ENCODE results near the gene TSKS.
"Not testable (repeated sequence)": the region's sequence is repeated elsewhere in the genome, so short reads cannot be mapped to it uniquely, and the experiment has no call there.

TSKS gene

DNA sequence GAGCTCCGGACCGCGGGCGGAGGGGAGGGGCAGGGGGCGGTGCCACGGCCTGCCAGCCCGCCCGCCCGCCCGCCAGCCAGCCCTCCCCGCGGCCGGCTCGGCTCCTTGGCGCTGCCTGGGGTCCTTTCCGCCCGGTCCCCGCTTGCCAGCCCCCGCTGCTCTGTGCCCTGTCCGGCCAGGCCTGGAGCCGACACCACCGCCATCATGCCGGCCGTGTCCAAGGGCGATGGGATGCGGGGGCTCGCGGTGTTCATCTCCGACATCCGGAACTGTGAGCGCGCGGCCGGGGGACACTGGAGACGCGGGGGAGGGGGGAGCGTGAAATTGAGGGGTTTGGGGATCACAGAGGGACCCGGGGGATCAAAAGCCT is 3.8 kb upstream of the TSKS start, which contains the start of gene AP2A1:
TSS of gene AP2A1 (plus strand) at position 72 of the 370 bp plus-strand sequence. CDS start at position 205, 133 bp downstream.
- no peak for DNase-seq (ENCODE audit: low read depth in 3 of 3)

DNA sequence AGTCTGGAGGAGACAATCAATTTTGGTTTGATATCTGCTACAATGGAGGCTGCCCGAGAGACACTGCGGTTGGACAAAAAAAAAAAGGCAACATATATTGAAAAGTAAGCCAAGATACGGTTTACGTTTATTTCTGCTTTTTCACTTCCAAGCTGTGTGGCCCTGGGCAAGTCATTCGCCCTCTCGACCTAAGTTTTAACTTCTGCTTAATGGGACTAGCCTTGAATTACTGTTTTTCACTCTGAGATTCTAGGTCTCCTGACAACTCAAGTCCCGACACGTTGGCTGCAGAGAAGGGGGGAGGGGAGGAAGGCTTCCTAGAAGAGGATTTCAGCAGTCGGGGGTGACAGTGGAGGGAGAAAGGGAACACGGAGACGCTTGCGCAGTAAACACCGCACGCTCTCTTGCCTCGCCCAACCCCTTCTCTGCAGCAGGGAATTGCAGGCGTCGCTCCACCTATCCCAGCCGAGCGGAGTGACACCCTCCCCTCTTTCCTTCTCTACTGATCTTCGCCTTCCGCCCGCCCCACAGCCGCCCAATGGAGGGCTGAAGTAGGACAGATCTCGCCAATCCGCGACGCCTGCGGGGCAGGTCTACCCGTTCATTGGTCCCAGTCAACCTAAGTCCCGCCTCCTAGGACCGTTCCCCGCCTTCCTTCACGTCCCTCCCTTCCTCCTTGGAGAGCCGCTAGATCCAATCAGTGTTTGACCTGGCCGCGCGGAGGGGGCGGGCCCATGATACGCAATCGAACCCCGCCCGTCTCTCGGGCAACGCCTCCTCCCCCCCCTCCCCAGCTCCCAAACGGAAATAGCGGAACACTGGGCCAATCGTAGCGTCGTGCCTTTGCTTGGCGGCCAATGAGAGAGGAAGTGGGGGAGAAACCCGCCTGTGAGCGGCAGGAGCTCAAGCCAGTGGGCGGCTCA is 3.2 kb upstream of the TSKS start:
- DNase-seq (ENCODE audit: low read depth in 3 of 3): peak; percentile 96 to 99 (median 97)

DNA sequence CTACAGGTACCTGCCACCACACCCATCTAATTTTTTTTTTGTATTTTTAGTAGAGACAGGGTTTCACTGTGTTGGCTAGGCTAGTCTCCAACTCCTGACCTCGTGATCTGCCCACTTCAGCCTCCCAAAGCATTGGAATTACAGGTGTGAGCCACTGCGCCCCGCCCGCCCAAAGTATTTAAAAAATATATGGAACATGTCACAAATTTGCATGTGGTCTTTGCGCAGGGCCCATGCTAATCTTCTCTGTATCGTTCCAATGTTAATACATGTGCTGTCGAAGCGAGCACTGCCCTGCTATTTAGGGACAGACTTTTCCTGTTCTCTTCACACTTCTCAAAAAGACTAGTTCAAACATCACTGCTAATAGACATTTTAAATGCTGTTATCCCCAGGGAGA is 1.2 kb upstream of the TSKS start:
- no peak for DNase-seq (ENCODE audit: low read depth in 3 of 3)

DNA sequence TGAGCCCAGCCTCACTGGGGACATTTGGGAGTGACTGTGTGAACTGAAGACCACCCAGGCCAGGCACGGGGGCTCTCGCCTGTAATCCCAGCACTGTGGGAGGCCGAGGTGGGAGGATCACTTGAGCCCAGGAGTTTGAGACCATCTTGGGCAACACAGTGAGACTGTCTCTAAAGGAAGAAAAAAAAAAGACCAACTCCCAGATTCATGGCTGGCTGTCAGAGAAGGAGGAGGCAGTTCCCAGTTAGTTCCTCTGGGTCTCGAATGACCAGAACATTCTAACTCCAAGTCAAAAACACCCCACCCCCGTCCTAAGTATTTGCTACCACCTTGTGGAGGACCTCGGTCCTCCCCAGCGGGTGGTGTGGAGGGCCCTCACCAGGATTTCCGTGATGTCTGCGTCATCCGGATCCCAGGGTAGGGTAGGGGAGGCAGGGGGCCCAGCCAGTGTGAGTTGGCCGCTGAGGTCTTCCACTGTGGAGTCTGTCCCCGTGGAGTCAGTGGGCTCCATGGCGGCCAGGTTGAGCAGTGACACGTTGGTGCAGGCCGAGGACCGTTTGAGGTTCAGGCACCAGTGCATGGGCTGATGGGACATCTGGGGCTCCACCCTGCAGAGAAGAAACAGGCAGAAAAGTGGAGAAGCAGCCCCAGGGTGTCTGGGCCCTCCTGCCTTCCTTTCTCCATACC is 1.3 kb downstream of the TSKS start:
- DNase-seq (ENCODE audit: low read depth in 3 of 3): no peak

DNA sequence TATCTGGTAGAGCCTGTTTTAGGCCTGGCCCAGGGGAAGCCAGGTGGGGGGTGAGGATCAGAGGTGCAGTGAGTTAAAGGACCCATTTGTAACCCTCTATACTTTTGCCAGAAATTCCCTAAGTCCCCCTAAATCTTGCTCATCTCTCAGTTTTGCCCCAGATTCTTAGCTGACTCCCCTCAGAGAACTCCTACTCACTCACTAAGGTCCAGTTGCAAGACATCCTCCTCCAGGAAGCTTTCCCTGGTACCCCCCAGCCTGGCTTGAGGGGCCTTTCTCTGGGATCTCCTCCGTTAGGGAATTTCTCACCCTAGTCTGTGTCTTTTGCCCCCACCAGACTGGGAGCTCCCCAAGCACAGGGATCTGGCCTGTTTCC is 1.9 kb downstream of the TSKS start:
- no peak for DNase-seq (ENCODE audit: low read depth in 3 of 3)

DNA sequence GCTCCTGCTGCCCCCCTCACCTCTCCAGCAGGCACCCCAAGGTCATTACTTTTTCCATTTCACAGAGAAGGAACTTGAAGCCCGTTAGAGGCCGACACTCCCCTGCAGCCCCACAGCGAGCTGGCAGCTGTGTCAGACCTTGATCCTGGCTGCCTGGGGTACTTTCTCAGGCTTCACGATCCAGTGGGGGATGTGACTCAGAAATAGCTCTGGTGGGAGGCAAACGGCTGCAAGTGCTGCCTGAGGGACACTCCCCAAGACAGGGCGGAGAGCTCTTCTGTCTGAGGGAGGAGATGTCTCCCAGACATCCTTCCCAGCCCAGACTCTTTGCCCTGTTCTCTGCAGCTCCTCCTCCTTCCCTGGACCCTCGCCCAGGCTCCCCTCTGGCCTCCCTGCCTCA is 4.8 kb downstream of the TSKS start:
- DNase-seq (ENCODE audit: low read depth in 3 of 3): no peak

DNA sequence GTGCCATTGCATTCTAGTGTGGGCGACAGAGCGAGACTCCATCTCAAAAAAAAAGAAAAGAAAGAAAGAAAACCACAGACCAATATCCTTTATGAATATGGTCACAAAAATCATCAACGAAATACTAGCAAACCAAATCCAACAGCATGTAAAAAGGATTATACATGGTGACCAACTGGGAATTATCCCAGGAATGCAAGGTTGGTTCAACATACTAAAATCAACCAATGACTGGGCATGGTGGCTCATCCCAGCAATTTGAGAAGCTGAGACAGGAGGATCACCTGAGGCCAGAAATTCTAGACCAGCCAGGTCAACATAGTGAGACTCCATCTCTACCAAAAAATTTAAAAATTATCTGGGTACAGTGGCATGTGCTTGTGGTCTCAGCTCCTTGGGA is 7.2 kb downstream of the TSKS start:
- DNase-seq (ENCODE audit: low read depth in 3 of 3): no peak

DNA sequence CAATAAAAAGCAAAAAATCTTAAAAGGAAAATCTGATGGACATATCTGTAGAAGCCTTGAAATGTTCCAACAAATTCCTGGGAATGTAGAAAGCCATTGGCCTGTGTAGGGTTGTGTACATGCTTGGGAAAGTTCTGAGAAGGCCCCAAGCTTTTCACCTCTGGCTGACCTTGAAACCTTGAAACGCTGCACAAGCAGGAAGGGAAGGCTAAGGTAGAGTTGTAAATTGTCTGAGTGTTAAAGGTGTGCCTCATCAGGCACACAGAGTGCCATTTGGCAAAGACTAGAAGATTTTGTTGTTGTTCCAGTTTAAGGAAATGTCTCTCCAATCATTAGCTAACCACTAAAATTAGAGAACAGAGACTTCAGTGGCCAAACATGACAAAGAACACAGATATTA is 10.4 kb downstream of the TSKS start:
- no peak for DNase-seq (ENCODE audit: low read depth in 3 of 3)

DNA sequence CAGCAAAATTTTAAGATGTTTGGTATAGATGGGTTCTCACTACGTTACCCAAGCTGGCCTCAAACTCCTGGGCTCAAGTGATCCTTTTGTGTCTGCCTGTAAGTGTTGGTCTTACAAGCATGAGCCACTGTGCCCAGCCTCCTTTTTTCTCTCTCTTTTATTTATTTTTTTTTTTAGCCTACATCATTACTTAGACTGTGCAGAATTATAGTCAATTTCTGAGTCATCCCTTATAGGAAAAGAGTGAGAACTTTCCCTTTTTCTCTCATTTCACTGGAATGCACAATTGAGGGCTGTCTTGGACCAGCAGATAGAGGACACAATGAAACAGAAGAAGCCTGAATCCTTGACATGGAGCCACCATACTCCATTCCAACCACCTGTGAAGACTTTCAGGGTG is 13.3 kb downstream of the TSKS start:
- DNase-seq (ENCODE audit: low read depth in 3 of 3): no peak

DNA sequence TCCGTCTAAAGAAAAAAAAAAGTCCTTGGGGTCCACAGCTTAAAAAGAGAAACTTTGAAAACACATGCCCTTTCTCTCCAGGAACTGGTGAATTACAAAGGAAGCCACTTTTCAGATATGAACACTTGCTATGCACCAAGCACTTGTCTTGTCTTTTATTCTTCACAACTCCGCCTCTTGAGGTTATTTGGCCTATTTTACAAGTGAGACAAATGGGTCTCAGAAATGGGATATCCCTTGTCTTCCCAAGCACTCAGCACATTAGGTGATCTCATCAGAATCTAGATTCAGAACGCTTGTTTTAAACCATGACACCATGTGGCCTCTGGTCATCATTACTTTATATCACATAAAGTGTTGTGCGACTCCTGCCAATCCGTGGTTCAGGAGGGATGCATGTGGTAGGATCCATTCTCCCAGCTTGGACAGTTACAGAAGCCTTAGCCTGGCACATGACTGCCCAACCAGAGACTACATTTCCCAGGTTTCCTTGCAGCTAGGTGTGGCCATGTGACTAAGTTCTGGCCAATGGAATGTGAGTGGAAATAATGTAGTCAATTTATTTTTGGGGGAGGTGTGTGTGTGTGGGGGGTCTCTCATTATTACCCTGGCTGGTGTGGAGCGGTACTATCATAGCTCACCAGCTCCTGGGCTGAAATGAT is 13.9 kb downstream of the TSKS start:
- no peak for DNase-seq (ENCODE audit: low read depth in 3 of 3)

DNA sequence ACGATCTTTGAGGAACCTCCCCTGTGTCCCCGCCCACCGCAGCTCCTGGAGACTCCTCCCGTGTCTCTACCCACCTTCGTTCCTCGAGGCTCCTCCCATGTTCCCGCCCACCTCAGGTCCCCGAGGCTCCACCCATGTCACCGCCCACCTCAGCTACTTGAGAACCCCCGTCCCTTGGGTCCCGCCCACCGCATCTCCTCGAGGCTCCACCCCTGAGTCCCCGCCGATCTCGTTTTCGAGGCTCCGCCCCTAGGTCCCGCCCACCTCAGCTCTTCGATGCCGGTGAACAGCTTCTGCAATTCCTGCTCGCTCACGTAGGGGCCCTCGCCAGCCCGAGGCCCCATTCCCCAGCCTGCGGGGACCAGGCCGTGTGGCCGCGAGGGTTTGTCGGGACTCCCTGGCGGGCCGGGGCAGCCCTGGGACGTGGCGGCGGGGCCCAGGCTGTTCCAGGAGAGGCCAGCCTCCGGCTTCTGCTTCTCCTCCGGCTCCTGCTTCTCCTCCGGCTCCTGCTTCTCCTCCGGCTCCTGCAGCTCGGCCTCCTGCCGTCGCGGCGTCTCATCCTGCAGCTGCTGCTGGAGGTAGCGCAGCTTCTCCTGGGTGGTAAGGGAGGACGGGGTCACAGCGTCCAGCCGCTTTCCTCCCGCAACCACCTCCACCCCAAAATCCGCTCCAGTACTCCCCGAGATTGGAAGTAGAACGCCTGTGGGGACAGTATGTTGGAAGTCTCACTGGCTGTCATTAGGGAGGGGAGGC is 16.7 kb downstream of the TSKS start:
- DNase-seq (ENCODE audit: low read depth in 3 of 3): peak in 2 of 3 experiments; percentile 18 to 62

DNA sequence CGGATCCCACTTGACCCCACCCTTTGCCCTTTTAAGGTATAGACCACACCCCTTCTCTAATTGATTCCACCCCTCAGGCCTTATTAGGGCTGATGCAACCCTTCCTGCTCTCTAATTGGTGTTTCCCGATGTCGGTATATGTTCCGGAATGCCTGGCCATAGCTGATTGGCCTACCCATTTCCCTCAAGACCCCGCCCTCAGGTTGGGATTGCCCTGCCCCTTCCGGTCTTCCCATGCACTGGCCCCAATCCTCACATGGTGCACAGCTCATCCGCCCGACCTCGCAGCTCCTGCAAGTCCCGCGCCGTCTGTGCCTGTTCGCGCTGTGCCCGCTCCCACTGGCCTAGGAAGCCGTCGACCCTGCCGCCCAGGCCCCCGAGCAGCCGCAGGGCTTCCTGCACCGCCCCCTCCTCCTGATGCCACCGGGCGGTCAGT is 18.1 kb downstream of the TSKS start:
- no peak for DNase-seq (ENCODE audit: low read depth in 3 of 3)

DNA sequence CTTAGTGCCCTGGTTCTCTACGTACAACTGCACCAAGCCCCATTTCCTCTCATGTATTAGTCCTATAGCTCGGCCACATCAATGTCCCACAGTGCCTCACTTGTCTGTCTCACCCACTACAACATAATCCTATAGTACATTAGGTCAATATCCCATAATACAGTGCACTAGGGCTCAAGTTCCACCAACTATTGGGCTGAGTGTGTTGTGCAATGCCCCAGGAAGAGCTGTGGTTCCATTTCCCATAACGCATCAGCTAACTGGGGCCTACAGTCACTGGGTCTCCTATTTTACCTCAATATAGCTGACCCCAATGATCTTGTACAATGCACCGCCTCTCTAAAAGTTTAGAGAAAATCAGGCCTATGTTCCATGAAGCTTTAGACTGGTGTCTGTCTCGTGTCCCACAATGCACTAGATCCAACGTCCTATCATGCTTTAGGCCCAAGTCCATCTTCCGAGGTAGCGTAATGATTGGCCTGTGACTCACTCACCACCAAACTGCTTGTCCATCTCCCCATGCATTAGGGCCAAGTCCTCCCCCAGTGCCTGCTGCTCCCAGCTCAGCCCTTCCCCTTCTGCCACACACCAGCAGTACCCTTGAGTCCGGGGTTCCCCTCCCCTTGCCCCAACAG is 21.8 kb downstream of the TSKS start:
- DNase-seq (ENCODE audit: low read depth in 3 of 3): no peak

DNA sequence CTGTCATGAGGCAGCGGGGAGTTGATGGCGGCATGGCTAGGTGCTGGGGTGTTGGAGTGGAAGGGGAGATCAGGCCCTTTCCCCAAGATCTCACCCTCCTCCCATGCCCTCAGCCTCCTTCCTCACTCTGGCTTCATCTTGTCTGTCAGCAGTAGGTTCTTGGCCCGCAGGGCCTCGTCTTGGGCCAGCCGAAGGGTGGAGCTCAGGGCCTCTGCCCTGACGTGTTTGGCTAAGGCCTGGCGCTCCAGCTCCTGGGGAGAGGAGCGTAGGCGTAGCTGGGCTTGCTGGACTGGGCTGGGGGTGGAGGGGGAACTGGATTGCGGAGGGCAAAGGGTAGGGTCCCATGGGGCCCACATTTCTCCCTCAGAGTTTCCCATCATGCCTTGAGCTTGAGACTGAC is 23.2 kb downstream of the TSKS start:
- no peak for DNase-seq (ENCODE audit: low read depth in 3 of 3)

DNA sequence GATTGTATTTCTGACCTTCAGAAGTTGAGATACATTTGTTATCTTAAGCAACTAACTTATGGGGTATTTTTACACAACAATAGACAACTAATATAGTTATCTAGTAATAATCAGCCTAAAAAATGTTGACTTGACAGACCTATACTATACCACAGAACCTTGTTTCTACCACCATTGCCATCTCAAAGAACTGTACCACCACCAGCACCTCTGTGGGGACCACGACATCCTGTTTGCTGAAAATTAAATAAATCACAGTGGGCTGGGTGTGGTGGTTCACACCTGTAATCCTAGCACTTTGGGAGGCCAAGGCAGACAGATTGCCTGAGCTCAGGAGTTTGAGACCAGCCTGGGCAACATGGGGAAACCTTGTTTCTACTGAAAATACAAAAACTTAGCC is 24.0 kb downstream of the TSKS start:
- DNase-seq (ENCODE audit: low read depth in 3 of 3): no peak

DNA sequence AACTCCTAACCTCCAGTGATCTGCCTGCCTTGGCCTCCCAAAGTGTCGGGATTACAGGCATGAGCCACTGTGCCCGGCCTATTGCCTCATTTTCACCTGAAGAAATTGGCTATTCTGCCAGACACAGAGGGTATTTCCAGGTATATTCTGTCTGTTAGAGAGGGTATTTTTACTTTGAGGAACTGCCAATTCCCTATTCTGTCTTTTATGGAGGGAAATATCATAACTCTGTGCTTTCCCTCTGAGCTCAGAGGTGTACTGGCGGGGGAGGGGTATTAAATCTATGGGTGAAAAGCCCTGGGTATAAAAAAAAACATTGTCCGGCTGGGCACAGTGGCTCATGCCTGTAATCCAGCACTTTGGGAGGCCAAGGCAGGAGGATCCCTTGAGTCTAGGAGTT is 24.8 kb downstream of the TSKS start:
- no peak for DNase-seq (ENCODE audit: low read depth in 3 of 3)

DNA sequence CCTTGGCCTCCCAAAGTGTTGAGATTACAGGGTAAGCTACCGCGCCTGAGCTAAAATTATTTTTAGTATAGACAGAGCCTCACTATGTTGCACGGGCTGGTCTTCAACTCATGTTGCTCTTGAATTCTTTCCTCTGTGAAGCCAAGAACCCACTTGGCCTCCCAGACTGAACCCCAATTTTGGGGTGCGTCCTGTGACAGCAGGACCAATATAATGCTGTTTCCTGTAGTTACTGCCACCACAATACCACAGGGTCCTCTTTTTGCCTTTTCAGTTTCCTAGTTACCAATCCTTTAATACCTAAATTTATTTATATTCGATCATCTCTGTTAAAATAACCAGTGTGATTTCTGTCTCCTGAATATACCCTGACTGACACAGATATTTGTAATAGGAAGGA is 32.9 kb downstream of the TSKS start:
- no peak for DNase-seq (ENCODE audit: low read depth in 3 of 3)

DNA sequence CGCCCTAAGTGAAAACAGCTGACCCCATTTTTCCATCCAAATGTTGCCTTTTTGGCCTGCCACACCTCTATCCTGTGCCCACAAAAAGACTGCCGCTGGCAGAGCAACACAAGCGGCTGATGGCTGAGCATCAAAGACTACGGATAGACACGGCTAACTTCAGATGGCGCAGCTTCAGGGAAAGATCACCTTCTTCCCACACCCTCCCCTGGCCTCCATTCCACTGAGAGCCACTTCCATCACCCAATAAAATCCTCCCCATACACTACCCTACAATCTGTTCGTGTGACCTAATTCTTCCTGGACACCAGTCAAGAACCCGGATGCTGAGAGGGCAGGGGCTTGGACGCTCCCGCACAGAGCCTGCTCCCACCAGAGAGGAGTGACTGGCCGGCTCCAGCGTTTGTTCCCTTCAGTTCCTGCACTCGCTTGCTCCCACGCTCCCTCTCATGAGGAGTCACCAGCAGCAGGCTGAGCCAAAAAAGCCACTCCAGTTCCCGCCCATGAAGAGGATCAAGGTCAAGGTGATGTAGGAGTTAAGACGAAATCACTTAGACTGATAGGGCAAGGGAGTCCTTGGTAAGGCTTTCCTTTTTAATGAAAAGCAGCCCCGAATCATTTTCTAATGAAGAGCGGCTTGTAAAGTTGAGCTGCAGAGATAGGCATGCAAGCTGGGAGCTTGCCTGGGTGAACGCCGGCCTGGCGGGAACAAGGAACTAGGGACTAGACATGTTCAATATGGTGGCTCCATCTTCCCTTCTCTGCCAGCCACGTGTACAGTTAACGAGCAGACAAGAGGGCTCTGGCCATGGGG is 35.7 kb downstream of the TSKS start:
- no peak for DNase-seq (ENCODE audit: low read depth in 3 of 3)

DNA sequence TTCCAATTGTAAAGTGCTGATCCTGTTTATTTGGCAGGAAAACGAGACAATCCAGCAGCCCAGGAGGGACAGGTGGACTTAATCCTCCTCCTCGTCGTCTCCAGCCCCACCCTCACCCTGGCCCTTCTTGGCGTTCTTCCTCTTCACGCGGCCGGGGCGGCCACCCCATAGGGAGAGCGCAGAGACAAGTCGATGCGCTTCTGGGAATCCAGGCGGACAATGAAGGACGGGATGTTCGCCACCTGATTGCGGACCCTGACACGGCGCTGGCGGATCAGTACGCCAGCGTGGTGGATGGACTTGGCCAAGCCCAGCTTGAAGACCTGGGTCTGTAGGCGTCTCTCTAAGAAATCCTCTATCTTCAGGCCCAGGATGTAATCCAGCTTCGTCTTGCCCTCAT is 43.7 kb downstream of the TSKS start:
- not testable (repeated sequence) for DNase-seq (ENCODE audit: low read depth in 3 of 3)

DNA sequence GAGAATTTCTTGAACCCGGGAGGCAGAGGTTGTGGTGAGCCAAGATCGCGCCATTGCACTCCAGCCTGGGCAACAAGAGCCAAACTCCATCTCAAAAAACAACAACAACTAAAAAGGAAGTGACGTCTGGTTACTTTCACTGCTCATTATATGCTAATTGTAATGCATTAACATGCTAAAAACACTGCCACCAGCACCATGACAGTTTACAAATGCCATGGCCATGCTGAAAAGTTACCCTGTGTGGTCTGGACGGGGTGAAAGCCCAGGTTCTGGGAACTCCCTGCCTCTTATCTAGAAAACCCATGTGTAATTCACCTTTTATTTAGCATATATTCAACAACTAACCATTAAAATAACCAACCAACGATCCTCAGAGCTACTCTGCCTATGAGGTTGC is 44.1 kb downstream of the TSKS start:
- DNase-seq (ENCODE audit: low read depth in 3 of 3): no peak

DNA sequence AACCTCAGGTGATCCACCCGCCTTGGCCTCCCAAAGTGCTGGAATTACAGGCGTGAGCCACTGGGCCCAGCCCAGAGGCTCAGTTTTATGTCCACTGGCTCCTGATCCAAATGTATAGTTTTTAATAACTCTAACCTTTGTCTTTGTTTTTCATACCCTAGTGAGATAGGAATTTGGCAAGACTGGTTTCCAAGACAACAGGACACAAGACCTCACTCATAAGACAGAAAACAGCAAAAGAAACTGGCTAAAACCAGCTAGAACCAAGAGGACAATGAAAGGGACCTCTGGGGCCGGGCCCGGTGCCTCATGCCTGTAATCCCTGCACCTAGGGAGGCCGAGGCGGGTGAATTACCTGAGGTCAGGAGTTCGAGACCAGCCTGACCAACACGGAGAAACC is 44.6 kb downstream of the TSKS start:
- DNase-seq (ENCODE audit: low read depth in 3 of 3): no peak

Measured in stimulated activated CD4-positive, alpha-beta T cell treated with anti-CD3 and anti-CD28 coated beads, TNF-alpha, amount 100 ng/mL, for 24 hours (primary cell).